HepG2 (cell line): ENCODE measurements around the gene GFRA3. TPM values are rescaled to one million over a fixed set of nuclear protein-coding genes. Genes with fewer than 3 reads are reported as not detected.

Experiments
- BCL6 ChIP-seq: IDR thresholded peaks from 2 replicates; pipeline ENCODE4 v1.6.1; 2016; ENCODE audit warnings: missing genetic modification reagents, missing compliant biosample characterization
- FOXK2 ChIP-seq: fragments of 450-650 bp; IDR thresholded peaks from 2 replicates; pipeline ENCODE4 v1.6.1; 2016
- HNRNPK ChIP-seq: fragments of 200-400 bp; formaldehyde crosslinking; IDR thresholded peaks from 2 replicates; pipeline ENCODE4 v1.6.1; 2018; ENCODE audit warnings: low read length, low read depth, moderate library complexity, mild to moderate bottlenecking; ENCODE audit not compliant: poor library complexity, severe bottlenecking
- REXO4 ChIP-seq: sonication (generic); formaldehyde crosslinking; IDR thresholded peaks from 2 replicates; pipeline ENCODE4 v1.8.0; 2022; ENCODE audit warnings: missing genetic modification reagents, mild to moderate bottlenecking, borderline replicate concordance
- SMAD3 ChIP-seq: sonication (generic); formaldehyde crosslinking; IDR thresholded peaks from 2 replicates; pipeline ENCODE4 v1.4.0; 2020; ENCODE audit warnings: missing genetic modification reagents
- ZNF143 ChIP-seq: sonication (generic); formaldehyde crosslinking; IDR thresholded peaks from 2 replicates; pipeline ENCODE4 v1.4.0; 2020; ENCODE audit warnings: missing genetic modification reagents
- ZNF260 ChIP-seq: sonication (generic); formaldehyde crosslinking; IDR thresholded peaks from 2 replicates; pipeline ENCODE4 v1.4.0; 2020; ENCODE audit warnings: missing genetic modification reagents, low read depth, mild to moderate bottlenecking, borderline replicate concordance
- ZNF326 ChIP-seq: sonication (generic); formaldehyde crosslinking; IDR thresholded peaks from 2 replicates; pipeline ENCODE4 v1.4.0; 2020; ENCODE audit warnings: missing genetic modification reagents, borderline replicate concordance
- ZNF672 ChIP-seq: sonication (generic); formaldehyde crosslinking; IDR thresholded peaks from 2 replicates; pipeline ENCODE4 v1.8.1; 2022; ENCODE audit warnings: missing genetic modification reagents
- ZNF816 ChIP-seq: sonication (generic); formaldehyde crosslinking; IDR thresholded peaks from 2 replicates; pipeline ENCODE4 v1.8.0; 2022; ENCODE audit warnings: missing genetic modification reagents, mild to moderate bottlenecking, borderline replicate concordance
- polyA plus RNA-seq, 8 experiments: library from polyadenylated mRNA; depleted of rRNA in 3 of 8; stranded (reverse) in 7 of 8; unstranded in 1 of 8; fragments of >200 nt; fragmentation: Illumina TruSeq in 4 of 8; extraction: Trizol in 4 of 8; gene quantifications; 2 replicates each; pipeline versions ENCODE4 v1.2.1 to v1.2.3, GENCODE V29; 2011 to 2016; ENCODE audit warnings: low read depth in 4 of 8, missing spikeins in 1 of 8, mixed read lengths in 1 of 8; ENCODE audit not compliant: insufficient read depth in 1 of 8
- total RNA-seq, 5 experiments: library from RNA; depleted of rRNA; stranded (reverse); fragments of >200 nt; fragmentation: Illumina TruSeq; extraction: Trizol; gene quantifications; 2 replicates each; pipeline ENCODE4 v1.2.3, GENCODE V29; 2016; ENCODE audit warnings: low read depth in 1 of 5
- TF ChIP-seq, protein P1 (sequence below): sonication (generic); formaldehyde crosslinking; IDR thresholded peaks from 2 replicates; pipeline ENCODE4 v1.5.1; 2020; ENCODE audit warnings: missing genetic modification reagents, mild to moderate bottlenecking, borderline replicate concordance
- TF ChIP-seq, protein P2 (sequence below): IDR thresholded peaks from 2 replicates; pipeline ENCODE4 v1.6.1; 2016; ENCODE audit warnings: low read depth, missing genetic modification reagents, missing compliant biosample characterization
- TF ChIP-seq, protein P3 (sequence below): sonication (generic); formaldehyde crosslinking; conservative IDR thresholded peaks from 2 replicates; pipeline ENCODE4 v1.4.0; 2020; ENCODE audit warnings: mild to moderate bottlenecking, missing genetic modification reagents, moderate library complexity
- TF ChIP-seq, protein P4 (sequence below): sonication (generic); formaldehyde crosslinking; IDR thresholded peaks from 2 replicates; pipeline ENCODE4 v1.4.0; 2020; ENCODE audit warnings: missing genetic modification reagents

GFRA3 gene
- total and polyA plus RNA-seq, 2 of the 13 experiments (the other 11 are each of a cell fraction or from before 2014, with no cell fraction given), result 0.27 to 0.30 TPM

DNA sequence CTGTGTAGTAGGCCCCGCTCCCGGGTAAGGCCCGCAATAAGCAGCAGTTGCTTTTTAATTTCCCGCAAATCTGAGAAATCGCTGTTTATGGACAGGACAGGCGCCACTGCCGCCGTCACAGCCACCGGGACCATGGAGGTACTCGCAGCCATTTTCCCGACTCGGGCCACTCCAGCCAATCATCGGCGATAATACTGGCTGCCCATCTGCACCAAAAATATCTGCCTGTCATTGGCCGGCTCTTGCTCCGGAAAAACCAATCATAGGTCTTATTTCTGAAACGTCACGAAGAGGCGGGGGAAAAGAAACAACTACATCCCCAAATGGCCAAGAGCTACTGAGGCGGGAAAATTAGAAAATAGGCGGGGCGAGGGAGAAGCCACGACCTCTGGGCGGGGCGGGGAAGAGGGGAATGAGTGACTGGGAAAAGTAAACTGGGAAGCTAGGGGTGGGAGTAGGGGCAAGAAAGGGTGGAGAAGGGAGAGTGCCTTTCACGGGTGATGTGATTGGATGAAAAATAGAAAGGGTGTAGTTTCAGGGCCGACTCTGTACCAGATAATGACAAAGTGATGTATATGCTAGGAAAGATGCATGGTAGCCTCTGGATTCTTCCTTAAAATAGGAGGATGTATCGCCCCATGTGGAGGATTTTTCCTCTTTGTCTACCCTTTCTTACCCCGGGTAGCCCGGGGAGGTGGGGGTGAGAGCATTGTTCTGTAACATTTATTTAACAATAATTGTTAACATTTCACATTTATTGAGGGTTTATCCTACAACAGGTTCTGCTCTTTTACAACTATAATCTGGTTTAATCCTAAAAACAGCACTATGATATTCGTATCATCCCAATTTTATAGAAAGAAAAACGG, 61.0 kb downstream of the GFRA3 start, which contains the start of gene CDC23 (continued):
- TF ChIP-seq, protein P1, sequence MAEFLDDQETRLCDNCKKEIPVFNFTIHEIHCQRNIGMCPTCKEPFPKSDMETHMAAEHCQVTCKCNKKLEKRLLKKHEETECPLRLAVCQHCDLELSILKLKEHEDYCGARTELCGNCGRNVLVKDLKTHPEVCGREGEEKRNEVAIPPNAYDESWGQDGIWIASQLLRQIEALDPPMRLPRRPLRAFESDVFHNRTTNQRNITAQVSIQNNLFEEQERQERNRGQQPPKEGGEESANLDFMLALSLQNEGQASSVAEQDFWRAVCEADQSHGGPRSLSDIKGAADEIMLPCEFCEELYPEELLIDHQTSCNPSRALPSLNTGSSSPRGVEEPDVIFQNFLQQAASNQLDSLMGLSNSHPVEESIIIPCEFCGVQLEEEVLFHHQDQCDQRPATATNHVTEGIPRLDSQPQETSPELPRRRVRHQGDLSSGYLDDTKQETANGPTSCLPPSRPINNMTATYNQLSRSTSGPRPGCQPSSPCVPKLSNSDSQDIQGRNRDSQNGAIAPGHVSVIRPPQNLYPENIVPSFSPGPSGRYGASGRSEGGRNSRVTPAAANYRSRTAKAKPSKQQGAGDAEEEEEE (CRISPR knock-in tag), result no peak
- TF ChIP-seq, protein P2, sequence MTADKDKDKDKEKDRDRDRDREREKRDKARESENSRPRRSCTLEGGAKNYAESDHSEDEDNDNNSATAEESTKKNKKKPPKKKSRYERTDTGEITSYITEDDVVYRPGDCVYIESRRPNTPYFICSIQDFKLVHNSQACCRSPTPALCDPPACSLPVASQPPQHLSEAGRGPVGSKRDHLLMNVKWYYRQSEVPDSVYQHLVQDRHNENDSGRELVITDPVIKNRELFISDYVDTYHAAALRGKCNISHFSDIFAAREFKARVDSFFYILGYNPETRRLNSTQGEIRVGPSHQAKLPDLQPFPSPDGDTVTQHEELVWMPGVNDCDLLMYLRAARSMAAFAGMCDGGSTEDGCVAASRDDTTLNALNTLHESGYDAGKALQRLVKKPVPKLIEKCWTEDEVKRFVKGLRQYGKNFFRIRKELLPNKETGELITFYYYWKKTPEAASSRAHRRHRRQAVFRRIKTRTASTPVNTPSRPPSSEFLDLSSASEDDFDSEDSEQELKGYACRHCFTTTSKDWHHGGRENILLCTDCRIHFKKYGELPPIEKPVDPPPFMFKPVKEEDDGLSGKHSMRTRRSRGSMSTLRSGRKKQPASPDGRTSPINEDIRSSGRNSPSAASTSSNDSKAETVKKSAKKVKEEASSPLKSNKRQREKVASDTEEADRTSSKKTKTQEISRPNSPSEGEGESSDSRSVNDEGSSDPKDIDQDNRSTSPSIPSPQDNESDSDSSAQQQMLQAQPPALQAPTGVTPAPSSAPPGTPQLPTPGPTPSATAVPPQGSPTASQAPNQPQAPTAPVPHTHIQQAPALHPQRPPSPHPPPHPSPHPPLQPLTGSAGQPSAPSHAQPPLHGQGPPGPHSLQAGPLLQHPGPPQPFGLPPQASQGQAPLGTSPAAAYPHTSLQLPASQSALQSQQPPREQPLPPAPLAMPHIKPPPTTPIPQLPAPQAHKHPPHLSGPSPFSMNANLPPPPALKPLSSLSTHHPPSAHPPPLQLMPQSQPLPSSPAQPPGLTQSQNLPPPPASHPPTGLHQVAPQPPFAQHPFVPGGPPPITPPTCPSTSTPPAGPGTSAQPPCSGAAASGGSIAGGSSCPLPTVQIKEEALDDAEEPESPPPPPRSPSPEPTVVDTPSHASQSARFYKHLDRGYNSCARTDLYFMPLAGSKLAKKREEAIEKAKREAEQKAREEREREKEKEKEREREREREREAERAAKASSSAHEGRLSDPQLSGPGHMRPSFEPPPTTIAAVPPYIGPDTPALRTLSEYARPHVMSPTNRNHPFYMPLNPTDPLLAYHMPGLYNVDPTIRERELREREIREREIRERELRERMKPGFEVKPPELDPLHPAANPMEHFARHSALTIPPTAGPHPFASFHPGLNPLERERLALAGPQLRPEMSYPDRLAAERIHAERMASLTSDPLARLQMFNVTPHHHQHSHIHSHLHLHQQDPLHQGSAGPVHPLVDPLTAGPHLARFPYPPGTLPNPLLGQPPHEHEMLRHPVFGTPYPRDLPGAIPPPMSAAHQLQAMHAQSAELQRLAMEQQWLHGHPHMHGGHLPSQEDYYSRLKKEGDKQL (CRISPR knock-in tag), result 0 out of 2 replicates have a peak, but pooled peaks have one; percentile 39
- TF ChIP-seq HNRNPK (peak; percentile 85), ZNF143 (CRISPR knock-in tag) (0 out of 2 replicates have a peak, but pooled peaks have one; percentile 21), REXO4 (CRISPR knock-in tag) (no peak), SMAD3 (CRISPR knock-in tag) (peak; percentile 19; the same call in 1 of the 2 replicates), ZNF672 (CRISPR knock-in tag) (no peak), FOXK2 (peak; percentile 91), ZNF326 (CRISPR knock-in tag) (no peak), ZNF816 (CRISPR knock-in tag) (no peak), ZNF260 (CRISPR knock-in tag) (no peak), BCL6 (CRISPR knock-in tag) (0 out of 2 replicates have a peak, but pooled peaks have one; percentile 13)
- TF ChIP-seq, protein P3, sequence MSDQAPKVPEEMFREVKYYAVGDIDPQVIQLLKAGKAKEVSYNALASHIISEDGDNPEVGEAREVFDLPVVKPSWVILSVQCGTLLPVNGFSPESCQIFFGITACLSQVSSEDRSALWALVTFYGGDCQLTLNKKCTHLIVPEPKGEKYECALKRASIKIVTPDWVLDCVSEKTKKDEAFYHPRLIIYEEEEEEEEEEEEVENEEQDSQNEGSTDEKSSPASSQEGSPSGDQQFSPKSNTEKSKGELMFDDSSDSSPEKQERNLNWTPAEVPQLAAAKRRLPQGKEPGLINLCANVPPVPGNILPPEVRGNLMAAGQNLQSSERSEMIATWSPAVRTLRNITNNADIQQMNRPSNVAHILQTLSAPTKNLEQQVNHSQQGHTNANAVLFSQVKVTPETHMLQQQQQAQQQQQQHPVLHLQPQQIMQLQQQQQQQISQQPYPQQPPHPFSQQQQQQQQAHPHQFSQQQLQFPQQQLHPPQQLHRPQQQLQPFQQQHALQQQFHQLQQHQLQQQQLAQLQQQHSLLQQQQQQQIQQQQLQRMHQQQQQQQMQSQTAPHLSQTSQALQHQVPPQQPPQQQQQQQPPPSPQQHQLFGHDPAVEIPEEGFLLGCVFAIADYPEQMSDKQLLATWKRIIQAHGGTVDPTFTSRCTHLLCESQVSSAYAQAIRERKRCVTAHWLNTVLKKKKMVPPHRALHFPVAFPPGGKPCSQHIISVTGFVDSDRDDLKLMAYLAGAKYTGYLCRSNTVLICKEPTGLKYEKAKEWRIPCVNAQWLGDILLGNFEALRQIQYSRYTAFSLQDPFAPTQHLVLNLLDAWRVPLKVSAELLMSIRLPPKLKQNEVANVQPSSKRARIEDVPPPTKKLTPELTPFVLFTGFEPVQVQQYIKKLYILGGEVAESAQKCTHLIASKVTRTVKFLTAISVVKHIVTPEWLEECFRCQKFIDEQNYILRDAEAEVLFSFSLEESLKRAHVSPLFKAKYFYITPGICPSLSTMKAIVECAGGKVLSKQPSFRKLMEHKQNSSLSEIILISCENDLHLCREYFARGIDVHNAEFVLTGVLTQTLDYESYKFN (CRISPR knock-in tag), result peak; percentile 41; the same call in 1 of the 2 replicates
- TF ChIP-seq, protein P4, sequence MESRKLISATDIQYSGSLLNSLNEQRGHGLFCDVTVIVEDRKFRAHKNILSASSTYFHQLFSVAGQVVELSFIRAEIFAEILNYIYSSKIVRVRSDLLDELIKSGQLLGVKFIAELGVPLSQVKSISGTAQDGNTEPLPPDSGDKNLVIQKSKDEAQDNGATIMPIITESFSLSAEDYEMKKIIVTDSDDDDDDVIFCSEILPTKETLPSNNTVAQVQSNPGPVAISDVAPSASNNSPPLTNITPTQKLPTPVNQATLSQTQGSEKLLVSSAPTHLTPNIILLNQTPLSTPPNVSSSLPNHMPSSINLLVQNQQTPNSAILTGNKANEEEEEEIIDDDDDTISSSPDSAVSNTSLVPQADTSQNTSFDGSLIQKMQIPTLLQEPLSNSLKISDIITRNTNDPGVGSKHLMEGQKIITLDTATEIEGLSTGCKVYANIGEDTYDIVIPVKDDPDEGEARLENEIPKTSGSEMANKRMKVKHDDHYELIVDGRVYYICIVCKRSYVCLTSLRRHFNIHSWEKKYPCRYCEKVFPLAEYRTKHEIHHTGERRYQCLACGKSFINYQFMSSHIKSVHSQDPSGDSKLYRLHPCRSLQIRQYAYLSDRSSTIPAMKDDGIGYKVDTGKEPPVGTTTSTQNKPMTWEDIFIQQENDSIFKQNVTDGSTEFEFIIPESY (CRISPR knock-in tag), result no peak
